Measurements from ENCODE around the gene PIGT.

Gene PIGT

DNA sequence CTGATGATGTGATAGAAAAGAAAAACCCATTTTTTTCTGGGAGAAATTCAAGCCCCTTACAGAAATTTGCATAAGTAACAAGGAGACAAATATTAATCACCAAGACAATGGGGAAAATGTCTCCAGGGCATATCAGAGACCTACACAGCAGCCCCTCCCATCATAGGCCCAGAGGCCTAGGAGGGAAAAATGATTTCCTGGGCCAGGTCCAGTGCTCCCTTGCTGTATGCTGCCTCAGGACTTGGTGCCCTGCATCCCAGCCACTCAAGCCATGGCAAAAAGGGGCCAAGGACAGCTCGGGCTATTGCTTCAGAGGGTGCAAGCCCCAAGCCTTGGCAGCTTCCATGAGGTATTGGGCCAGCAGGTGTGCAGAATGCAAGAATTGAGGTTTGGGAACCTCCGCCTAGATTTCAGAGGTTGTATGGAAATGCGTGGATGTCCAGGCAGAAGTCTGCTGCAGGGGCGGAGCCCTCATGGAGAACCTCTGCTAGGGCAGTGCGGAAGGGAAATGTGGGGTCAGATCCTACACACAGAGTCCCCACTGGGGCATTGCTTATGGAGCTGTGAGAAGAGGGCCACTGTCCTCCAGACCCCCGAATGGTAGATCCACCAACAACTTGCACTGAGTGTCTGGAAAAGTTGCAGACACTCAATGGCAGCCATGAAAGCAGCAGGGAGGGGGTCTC, 15.5 kb upstream of the PIGT start:
- no peak for DNase-seq (ENCODE audit: low read depth in 1 of 2, low spot score in 1 of 2)

GRCh38 chr20:45402946-45403345, 13.0 kb upstream of the PIGT start:
- no peak for DNase-seq (ENCODE audit: low read depth in 1 of 2, low spot score in 1 of 2)

GRCh38 chr20:45404438-45404837, 11.5 kb upstream of the PIGT start:
- DNase-seq (ENCODE audit: low read depth in 1 of 2, low spot score in 1 of 2): no peak

DNA sequence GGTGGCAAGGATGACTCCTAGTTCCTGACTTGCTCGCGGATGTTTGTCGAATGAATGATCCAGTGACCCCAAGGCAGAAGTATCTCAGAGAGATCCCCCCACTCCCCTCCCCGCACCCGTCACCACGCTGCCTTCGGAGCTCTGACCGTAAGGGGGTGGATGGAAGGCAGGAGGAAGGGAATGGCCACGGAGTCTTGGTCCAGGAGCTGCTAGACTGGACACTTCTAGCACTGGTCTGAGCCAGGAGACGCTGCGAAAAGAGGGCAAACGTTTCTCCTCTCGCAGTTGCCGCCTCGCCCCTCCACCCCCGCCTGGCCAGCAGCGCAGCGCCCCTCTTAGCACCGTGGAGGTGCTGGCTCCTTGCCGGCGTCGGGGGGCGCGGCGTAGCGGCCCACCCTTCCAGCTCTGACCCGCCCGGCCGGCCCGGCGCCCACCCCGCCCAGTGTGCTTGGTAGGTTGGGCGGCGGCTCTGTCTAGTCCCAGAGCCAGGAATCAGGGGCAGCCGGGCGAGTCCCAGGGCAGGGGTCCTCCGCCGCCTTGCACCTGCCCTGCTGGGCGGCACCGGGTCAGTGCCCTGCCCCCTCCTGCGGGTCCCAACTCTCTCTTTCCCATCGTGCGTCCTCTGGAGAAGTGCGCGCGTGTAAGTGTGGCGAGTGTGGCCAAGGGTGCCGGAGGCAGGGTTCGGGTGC, 10.2 kb upstream of the PIGT start:
- peak in 1 of 2 donors; percentile 17 for DNase-seq (ENCODE audit: low read depth in 1 of 2, low spot score in 1 of 2)

- DNase-seq (ENCODE audit: low read depth in 1 of 2, low spot score in 1 of 2): peak; percentile 11 to 34
Measured at GRCh38 chr20:45406260-45407066, 9.5 kb upstream of the PIGT start.

DNA sequence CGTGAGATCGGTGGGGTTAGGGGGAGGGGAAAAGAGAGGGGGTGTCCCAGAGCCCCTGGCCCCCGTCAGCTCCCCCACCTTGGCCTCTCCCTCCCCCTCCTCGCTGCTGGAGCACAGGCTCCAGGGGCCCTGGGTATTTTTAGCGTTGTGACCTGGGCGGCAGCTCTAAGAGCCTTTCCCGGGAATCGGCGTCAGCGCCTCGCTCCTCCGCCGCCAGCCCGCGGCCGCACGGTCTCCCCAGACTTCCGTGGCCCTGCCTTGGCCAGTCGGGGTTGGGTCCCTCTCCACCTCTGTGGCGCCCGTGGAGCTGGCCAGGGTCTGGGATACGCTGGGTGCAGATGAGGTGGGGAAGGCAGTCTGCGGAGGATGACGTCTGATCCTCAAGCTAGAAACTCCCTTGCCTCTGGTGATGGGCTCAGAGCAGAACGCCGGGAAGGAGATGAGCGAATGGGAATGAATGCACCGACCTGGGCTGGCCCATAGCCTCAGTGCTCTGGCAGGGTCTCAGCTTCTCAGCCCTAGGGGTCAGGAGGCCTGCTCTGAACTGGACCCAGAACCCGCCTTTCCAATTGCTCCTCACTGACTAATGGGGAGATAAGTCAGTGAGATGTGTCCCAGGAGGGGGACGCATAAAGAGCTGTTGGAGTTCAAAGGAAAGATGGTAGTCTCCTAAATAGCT, 8.7 kb upstream of the PIGT start:
- no peak for DNase-seq (ENCODE audit: low read depth in 1 of 2, low spot score in 1 of 2)

DNA sequence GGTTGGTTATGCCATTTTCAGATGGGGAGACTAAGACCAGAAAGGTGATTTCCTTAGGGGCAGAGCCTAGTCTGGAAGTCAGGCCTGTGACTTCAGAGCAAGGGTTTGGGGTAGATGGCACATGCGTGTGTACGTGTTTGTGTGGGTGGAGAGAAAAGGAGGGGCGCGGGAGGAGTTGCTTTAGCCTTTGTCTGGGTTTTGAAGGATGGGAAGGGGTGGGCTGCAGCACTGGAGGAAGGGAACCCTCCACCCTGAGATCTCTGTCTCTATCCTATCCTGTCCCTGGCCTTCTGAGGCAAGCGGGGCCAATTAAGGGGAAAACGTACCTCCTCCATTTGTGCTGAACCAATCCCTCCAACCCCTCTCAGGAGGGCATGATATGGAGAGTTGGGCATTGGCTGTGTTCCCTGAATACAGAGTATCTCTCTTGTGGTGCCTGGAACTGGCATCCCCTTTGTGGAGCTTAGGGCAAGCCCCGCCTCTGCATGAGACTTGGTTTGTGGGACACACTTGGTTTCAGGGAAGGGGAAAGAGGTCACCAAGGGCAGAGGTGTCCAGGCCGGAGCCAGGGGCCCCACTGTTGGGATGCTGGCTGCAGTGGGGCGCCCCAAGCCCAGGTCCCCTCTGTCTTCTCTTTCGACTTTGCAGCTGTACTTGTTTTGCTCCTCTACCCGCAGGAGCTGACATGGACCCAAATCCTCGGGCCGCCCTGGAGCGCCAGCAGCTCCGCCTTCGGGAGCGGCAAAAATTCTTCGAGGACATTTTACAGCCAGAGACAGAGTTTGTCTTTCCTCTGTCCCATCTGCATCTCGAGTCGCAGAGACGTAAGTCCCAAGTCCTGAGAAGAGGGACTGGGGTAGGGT, 7.9 kb upstream of the PIGT start, which contains the start of gene DBNDD2:
Gene DBNDD2 (plus strand): TSS at position 507 of the 863 bp plus-strand sequence. CDS start 179 bp downstream, at position 686.
- no peak for DNase-seq (ENCODE audit: low read depth in 1 of 2, low spot score in 1 of 2)

DNA sequence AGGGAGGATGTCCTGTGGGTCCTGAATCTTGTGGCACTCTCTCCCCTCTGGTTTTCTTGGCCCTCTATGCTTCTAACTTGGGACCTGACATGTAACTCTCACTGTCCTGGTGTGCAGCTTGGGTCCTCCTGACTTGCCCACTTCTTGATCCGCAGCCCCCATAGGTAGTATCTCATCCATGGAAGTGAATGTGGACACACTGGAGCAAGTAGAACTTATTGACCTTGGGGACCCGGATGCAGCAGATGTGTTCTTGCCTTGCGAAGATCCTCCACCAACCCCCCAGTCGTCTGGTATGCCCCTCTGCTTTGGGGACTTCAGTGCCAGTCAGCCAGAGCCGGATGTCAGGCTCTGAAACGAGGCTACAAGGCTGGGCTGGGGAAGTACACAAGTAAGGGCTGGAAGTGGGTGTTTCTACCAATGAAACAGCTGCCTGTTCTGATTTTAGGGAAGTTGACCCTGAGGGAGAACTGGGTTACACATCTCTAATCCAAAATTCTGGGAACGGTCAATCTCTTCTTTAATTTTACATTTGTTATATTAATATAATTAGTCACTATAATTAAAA, 7.2 kb upstream of the PIGT start:
- no peak for DNase-seq (ENCODE audit: low read depth in 1 of 2, low spot score in 1 of 2)

DNA sequence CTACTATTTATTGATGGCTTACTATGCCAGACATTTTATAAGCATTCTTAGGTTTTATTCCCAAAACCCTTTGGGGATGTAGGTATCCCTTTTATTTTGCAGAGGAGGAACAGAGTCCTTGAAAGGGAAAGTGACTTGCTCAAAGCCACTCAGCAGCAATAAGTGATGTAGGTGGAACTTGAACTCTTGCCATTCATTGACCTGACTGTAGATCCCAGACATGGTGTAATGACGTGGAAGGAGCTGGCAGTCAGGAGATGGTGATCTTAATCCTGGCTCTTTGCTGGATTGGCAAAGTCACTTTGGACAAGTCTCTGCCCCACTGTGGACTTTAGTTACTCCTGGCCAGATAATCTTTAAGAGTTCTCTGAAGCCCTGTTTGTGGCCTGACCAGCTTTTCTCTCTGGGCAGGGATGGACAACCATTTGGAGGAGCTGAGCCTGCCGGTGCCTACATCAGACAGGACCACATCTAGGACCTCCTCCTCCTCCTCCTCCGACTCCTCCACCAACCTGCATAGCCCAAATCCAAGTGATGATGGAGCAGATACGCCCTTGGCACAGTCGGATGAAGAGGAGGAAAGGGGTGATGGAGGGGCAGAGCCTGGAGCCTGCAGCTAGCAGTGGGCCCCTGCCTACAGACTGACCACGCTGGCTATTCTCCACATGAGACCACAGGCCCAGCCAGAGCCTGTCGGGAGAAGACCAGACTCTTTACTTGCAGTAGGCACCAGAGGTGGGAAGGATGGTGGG, 6.2 kb upstream of the PIGT start:
- DNase-seq (ENCODE audit: low read depth in 1 of 2, low spot score in 1 of 2): no peak

- no peak for DNase-seq (ENCODE audit: low read depth in 1 of 2, low spot score in 1 of 2)
Measured at GRCh38 chr20:45410887-45411286, 5.1 kb upstream of the PIGT start.

DNA sequence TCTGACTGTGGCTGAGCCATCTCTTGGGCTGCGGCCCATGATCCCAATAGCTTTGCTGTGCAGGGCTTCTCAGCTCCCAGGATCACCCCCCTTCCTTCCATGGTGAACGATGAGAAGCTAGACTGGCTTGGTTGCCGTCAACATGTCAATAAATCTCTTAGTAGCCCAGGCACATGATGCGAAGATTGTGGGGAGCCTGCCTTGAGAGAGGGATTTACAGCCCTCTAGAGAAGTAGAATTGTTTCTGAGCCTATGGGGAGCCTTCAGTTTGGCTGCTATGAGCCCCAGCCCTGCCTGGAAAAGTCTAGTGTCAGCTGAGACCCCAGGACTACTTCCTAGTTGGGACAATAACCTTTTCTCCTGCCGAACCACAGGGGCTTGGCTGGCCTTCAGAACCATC, 3.3 kb upstream of the PIGT start:
- no peak for DNase-seq (ENCODE audit: low read depth in 1 of 2, low spot score in 1 of 2)

GRCh38 chr20:45413479-45413878, 2.5 kb upstream of the PIGT start:
- DNase-seq (ENCODE audit: low read depth in 1 of 2, low spot score in 1 of 2): no peak

GRCh38 chr20:45416917-45417316, 976 bp downstream of the PIGT start:
- no peak for DNase-seq (ENCODE audit: low read depth in 1 of 2, low spot score in 1 of 2)

DNA sequence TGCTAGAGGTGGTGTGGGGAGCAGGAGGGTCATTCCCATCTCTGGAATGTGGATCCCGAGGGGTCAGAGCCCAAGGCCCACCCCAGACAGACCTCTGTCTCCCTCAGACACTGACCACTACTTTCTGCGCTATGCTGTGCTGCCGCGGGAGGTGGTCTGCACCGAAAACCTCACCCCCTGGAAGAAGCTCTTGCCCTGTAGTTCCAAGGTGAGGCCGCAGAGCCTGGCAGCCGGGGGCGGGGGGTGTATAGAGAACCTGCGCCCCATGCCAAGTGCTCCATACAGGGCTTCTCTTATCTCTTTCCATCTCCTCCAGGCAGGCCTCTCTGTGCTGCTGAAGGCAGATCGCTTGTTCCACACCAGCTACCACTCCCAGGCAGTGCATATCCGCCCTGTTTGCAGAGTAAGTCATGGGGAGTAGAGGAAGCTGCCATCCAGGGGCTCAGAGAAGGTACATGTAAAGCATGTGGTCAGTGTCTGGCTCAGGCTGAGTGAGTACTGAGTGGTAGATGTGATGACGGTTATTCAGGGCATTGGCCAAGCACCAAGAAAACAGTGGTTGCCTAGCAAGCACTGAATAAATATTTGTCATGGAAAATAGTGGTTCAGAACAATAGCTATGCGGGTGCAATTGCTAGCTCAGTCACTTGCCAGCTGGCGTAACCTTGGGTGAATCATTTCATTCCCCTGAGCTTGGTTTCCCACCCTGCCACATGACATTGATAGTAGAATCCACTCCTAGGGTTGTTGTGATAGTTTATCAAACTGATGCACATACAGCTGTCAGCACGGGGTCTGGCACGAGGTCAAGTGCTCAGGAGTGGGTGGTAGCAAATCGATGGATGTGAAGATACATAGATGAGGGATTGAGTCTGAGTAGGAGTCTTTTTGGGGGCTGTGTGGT, 3.5 kb downstream of the PIGT start:
- no peak for DNase-seq (ENCODE audit: low read depth in 1 of 2, low spot score in 1 of 2)

DNA sequence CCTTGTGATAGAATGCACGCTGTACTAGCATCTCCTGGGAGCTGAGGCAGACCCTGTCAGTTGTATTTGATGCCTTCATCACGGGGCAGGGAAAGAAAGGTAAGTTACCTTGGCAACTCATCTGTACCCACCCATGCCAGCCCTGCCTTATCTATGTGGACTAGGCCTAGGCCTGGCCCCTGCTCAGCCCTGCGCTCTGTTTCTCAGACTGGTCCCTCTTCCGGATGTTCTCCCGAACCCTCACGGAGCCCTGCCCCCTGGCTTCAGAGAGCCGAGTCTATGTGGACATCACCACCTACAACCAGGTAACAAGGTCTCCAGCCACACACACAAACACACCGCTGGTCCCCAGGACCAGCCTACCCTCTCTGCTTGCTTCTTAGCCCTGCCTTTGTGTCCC, 4.2 kb downstream of the PIGT start:
- no peak for DNase-seq (ENCODE audit: low read depth in 1 of 2, low spot score in 1 of 2)

GRCh38 chr20:45423700-45424099, 7.8 kb downstream of the PIGT start:
- no peak for DNase-seq (ENCODE audit: low read depth in 1 of 2, low spot score in 1 of 2)

DNA sequence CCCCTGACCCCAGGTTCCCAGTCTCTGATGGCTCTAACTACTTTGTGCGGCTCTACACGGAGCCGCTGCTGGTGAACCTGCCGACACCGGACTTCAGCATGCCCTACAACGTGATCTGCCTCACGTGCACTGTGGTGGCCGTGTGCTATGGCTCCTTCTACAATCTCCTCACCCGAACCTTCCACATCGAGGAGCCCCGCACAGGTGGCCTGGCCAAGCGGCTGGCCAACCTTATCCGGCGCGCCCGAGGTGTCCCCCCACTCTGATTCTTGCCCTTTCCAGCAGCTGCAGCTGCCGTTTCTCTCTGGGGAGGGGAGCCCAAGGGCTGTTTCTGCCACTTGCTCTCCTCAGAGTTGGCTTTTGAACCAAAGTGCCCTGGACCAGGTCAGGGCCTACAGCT, 9.6 kb downstream of the PIGT start:
- DNase-seq (ENCODE audit: low read depth in 1 of 2, low spot score in 1 of 2): no peak

GRCh38 chr20:45426320-45427016, 10.5 kb downstream of the PIGT start:
- DNase-seq (ENCODE audit: low read depth in 1 of 2, low spot score in 1 of 2): no peak
